Measurements from ENCODE around the gene ZNF184.

- TF ChIP-seq, protein P1, sequence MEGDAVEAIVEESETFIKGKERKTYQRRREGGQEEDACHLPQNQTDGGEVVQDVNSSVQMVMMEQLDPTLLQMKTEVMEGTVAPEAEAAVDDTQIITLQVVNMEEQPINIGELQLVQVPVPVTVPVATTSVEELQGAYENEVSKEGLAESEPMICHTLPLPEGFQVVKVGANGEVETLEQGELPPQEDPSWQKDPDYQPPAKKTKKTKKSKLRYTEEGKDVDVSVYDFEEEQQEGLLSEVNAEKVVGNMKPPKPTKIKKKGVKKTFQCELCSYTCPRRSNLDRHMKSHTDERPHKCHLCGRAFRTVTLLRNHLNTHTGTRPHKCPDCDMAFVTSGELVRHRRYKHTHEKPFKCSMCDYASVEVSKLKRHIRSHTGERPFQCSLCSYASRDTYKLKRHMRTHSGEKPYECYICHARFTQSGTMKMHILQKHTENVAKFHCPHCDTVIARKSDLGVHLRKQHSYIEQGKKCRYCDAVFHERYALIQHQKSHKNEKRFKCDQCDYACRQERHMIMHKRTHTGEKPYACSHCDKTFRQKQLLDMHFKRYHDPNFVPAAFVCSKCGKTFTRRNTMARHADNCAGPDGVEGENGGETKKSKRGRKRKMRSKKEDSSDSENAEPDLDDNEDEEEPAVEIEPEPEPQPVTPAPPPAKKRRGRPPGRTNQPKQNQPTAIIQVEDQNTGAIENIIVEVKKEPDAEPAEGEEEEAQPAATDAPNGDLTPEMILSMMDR (IDR thresholded peaks at IDR 0.05 in 4 of 5, conservative IDR thresholded peaks at IDR 0.05 in 1 of 5), result no peak
- no peak for TF ChIP-seq POLR2A (IDR thresholded peaks at IDR 0.05)
Observed at GRCh38 chr6:27407153-27407814, 65.6 kb downstream of the ZNF184 start.

All from gastrocnemius medialis (tissue), 4 donors.